GM12865 (cell line): ENCODE measurements around the gene DGLUCY.

Experiments
- DNase-seq: peaks from one replicate; pipeline ENCODE4 v3.0.0; 2010; ENCODE audit warnings: low read depth
- H3K4me3 ChIP-seq: 2 replicates; pipeline ENCODE4 v1.5.1; 2011; ENCODE audit warnings: mild to moderate bottlenecking, low read depth, low read length, control low read depth
- CTCF ChIP-seq: IDR thresholded peaks from 2 replicates; pipeline ENCODE4 v1.5.1; 2011; ENCODE audit warnings: low read length, control low read depth, low read depth, inconsistent platforms; ENCODE audit not compliant: insufficient read depth; ENCODE audit errors: missing control alignments

The DGLUCY gene

DNA sequence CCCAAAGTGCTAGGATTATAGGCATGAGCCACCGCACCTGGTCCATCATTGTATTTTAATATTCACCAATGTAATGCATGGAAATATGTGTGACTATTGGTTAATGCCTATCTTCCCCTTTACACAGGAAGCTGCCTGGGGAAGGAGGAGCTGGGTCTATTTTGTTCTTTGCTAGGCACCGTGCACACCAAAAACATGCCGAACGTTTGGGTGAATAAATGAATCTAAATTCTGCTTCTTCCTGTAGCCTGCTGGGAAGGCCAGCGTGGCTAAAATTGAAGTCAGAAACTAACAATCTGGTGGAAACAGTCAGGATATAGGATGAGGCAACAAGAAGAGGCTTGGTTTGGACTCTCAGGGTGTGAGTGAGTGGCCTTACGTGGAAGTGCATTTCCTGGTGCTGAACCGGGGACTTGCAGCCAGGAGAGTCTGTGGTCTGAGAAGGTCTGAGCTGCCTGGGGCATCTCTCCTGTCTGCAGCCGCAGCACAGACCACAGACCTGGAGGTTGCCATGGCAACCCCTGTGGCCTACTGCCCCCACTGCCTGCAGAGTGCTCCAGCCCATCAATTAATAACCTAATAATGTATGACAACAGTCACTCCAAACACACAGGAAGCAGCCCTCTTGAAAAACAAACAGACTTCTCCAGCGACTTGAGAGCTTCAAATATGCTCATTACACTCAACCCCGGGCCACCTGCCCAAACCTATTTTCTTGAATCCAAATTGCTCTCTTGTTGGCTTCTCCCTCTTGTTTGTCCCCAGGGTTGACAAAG, 136.2 kb downstream of the DGLUCY start:
- peak; percentile 96 for DNase-seq
- H3K4me3 ChIP-seq = no peak overlapping the region
- TF ChIP-seq CTCF = no peak

DNA sequence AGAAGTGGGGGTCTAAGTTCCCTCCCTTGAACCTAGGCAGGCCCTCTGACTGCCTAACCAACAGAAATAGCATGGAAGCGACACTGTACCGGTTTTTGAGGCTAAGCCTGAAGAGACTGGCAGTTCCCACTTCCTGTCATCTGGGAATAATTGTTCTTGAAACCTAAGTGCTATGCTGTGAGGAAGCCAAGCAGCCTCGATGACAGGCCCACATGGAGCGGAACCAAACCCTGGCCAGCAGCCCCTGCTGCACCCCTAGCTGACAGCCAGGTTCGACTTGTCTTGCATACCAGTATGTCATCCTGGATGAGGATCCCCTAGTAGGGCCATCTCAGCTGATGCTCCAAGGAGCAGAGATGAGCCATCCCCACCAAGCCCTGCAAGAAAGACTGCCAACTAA, 137.0 kb downstream of the DGLUCY start:
- H3K4me3 ChIP-seq = no peak overlapping the region
- no peak for DNase-seq
- no peak for TF ChIP-seq CTCF

DNA sequence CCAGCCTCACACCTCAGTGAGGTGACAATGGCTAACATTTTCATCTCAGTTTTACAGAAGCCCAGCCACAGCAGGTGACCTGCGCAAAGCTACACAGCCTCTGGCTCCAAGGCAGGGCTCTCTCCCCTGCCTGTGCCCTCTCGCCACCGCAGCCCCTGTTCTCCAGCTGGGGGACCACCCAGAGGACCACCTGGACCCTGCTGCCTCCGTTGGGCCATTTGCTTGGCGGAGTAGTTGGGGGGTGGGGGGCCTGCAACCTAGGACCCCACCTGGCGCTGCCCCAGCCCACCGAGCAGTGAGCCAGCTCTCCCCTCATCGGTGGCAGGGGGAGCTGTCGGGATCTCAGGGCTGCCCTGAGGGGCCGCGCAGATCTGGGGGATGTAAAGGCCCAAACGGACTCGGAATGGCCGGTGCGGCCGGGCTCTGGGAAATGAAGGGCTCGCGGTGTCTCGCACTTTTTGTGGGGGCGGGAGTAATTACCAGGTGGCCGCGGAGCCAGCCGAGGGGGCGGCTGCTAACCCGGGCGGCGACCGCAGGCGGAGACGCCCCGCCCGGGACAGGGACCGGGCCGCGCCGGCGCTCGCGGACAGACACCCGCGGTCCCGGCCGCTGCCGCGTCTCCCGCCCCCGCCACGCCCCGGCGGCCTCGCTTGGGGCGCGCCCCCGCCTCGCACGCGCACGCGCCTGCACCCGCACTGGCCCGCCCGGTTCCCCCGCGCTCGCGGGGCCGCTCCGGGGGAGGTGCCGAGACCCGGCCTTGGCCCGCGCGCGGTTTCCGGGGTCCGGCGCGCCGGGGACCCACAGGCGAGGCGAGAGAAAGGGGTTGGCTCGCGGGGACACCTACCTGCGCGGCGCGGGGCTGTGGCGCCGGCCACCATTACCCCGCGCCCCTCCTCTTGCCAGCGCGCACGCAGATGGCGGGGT, 139.3 kb downstream of the DGLUCY start:
- no peak for TF ChIP-seq CTCF
- peak; percentile 34 for DNase-seq
- peak overlapping the region; percentile 64 for H3K4me3 ChIP-seq

DNA sequence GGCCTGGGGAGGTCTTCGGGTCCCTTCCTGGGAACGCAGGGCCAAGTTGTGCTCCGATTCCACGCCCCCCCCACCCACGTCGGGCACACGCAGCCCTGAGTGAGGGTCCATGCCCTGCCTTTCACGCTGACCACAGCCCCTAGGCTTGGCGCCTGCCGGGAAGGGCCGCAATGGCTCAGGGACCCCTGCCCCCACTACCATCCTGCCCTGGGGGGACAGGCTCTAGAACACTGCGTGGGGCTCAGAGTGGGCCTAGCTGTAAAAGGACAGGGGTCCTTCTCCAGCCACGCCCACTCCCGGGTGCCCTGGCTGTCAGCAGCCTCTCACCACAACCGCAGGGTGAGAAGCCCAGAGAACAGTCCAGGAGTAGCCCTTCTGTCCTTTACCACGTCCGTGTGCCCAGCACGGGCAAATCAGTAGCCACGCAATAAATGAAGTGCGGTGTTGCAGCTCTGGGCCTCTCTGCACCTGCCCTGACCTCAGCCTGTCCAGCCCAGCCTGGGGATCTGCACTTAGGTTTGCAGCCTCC, 140.0 kb downstream of the DGLUCY start:
- H3K4me3 ChIP-seq = peak overlapping the region; percentile 47
- DNase-seq = no peak
- TF ChIP-seq CTCF = no peak

DNA sequence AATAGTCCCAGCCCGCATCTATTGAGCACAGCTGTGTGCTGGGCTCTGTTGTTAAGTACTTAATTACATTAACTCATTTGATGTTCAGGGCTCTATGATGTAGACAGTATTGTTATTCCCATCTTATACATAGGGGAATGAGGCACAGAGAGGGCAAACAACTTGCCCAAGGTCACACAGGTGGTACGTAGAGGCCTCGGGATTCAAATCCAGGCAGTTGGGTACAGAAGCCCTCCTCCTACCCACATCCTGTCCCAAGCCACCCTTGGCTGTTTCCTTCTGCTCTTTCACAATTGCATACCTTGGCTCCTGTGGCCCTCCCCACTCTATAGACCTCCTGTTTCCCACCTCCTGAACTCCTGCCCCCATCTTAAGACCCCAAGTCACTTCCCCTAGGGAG, 140.6 kb downstream of the DGLUCY start:
- no peak for TF ChIP-seq CTCF
- no peak for DNase-seq
- H3K4me3 ChIP-seq = no peak overlapping the region

GRCh38 chr14:91255026-91255695, 141.3 kb downstream of the DGLUCY start:
- H3K4me3 ChIP-seq = no peak overlapping the region
- DNase-seq = no peak
- TF ChIP-seq CTCF = no peak
